Parathyroid adenoma (tissue), 2 donors: Measurements from ENCODE around the gene HOXA7.
A peak's percentile ranks its signal among the peaks of the same experiment; 100 is the strongest.

Source experiments
- H2AFZ ChIP-seq: fragments of 300-600 bp; sonication (generic); one replicate; pipeline ENCODE4 v1.7.0; 2017; ENCODE audit warnings: antibody characterized with exemption, mild to moderate bottlenecking
- H3K27ac ChIP-seq: fragments of 300-600 bp; sonication (generic); one replicate; pipeline ENCODE4 v1.7.0; 2017
- H3K27me3 ChIP-seq: fragments of 300-600 bp; sonication (generic); one replicate; pipeline ENCODE4 v1.7.0; 2017; ENCODE audit warnings: low read length; ENCODE audit not compliant: control insufficient read depth, insufficient read depth
- H3K36me3 ChIP-seq: fragments of 300-600 bp; sonication (generic); one replicate; pipeline ENCODE4 v1.7.0; 2017; ENCODE audit warnings: low read length; ENCODE audit not compliant: control insufficient read depth, insufficient read depth
- H3K4me1 ChIP-seq: fragments of 300-600 bp; sonication (generic); one replicate; pipeline ENCODE4 v1.7.0; 2017; ENCODE audit warnings: control low read depth
- H3K4me2 ChIP-seq: fragments of 300-600 bp; sonication (generic); one replicate; pipeline ENCODE4 v1.7.0; 2017; ENCODE audit warnings: low read length
- H3K4me3 ChIP-seq: fragments of 300-600 bp; sonication (generic); one replicate; pipeline ENCODE4 v1.7.0; 2017; ENCODE audit warnings: low read depth, low read length
- H3K79me2 ChIP-seq: fragments of 300-600 bp; sonication (generic); one replicate; pipeline ENCODE4 v1.7.0; 2017; ENCODE audit warnings: control low read depth
- H3K9ac ChIP-seq: fragments of 300-600 bp; sonication (generic); one replicate; pipeline ENCODE4 v1.7.0; 2017; ENCODE audit warnings: mild to moderate bottlenecking
- H3K9me3 ChIP-seq: fragments of 300-600 bp; sonication (generic); one replicate; pipeline ENCODE4 v1.7.0; 2017; ENCODE audit warnings: low read length; ENCODE audit not compliant: control insufficient read depth
- CTCF ChIP-seq: fragments of 300-600 bp; sonication (generic); IDR thresholded peaks from one replicate; pipeline ENCODE4 v1.7.0; 2017; ENCODE audit warnings: antibody characterized with exemption, mild to moderate bottlenecking
- donor health status: primary hyperparathyroidism.

The HOXA7 gene

GRCh38 chr7:27180431-27181420 lies 24.3 kb upstream of the HOXA7 start:
- peaks cover 39% of the 10 kb centered on the region for H3K27me3 ChIP-seq
- no peaks in the 10 kb centered on the region for H3K4me1 ChIP-seq
- H3K9ac ChIP-seq = no peak overlapping the region
- no peaks in the 10 kb centered on the region for H3K36me3 ChIP-seq
- H2AFZ ChIP-seq = no peak overlapping the region
- no peaks in the 10 kb centered on the region for H3K9me3 ChIP-seq
- H3K4me3 ChIP-seq = no peak overlapping the region
- no peak overlapping the region for H3K27ac ChIP-seq
- H3K79me2 ChIP-seq = no peaks in the 10 kb centered on the region
- no peak overlapping the region for H3K4me2 ChIP-seq
- TF ChIP-seq CTCF = no peak

- peak overlapping the region; percentile 26 for H3K4me2 ChIP-seq
- H3K79me2 ChIP-seq = no peaks in the 10 kb centered on the region
- no peak overlapping the region for H3K27ac ChIP-seq
- H3K4me3 ChIP-seq = no peak overlapping the region
- no peak overlapping the region for H3K9ac ChIP-seq
- no peaks in the 10 kb centered on the region for H3K36me3 ChIP-seq
- H3K4me1 ChIP-seq = no peaks in the 10 kb centered on the region
- no peaks in the 10 kb centered on the region for H3K9me3 ChIP-seq
- TF ChIP-seq CTCF = peak; percentile 29
- peaks cover 38% of the 10 kb centered on the region for H3K27me3 ChIP-seq
- H2AFZ ChIP-seq = no peak overlapping the region
These were observed 23.3 kb upstream of the HOXA7 start for GRCh38 chr7:27179503-27180430.

- H3K9ac ChIP-seq = no peak overlapping the region
- TF ChIP-seq CTCF = no peak
These were observed 22.6 kb upstream of the HOXA7 start for GRCh38 chr7:27179030-27179429.

GRCh38 chr7:27178366-27178765 lies 21.9 kb upstream of the HOXA7 start:
- H3K79me2 ChIP-seq = no peaks in the 10 kb centered on the region
- no peaks in the 10 kb centered on the region for H3K9me3 ChIP-seq
- no peaks in the 10 kb centered on the region for H3K4me1 ChIP-seq
- H3K27me3 ChIP-seq = peaks cover 39% of the 10 kb centered on the region
- no peaks in the 10 kb centered on the region for H3K36me3 ChIP-seq
- H3K9ac ChIP-seq = no peak overlapping the region
- H3K27ac ChIP-seq = no peak overlapping the region
- no peak overlapping the region for H3K4me3 ChIP-seq
- no peak overlapping the region for H2AFZ ChIP-seq
- no peak for TF ChIP-seq CTCF
- H3K4me2 ChIP-seq = no peak overlapping the region

More at GRCh38 chr7:27179030-27179429, 22.6 kb upstream of the HOXA7 start:
- Histone ChIP-seq H3K4me3 (no peak overlapping the region), H3K36me3 (no peaks in the 10 kb centered on the region), H3K4me1 (no peaks in the 10 kb centered on the region), H2AFZ (no peak overlapping the region), H3K9me3 (no peaks in the 10 kb centered on the region), H3K27me3 (peaks cover 38% of the 10 kb centered on the region), H3K79me2 (no peaks in the 10 kb centered on the region), H3K27ac (no peak overlapping the region), H3K4me2 (no peak overlapping the region)
